GM12873 (cell line): ENCODE results near the gene ZMYM4.

Experiments
- CTCF ChIP-seq: IDR thresholded peaks from 2 replicates; pipeline ENCODE4 v1.5.1; 2012; ENCODE audit warnings: low read depth, mild to moderate bottlenecking, moderate library complexity, low read length, control low read depth; ENCODE audit not compliant: insufficient read depth; ENCODE audit errors: missing control alignments

Gene ZMYM4

GRCh38 chr1:35287807-35288640 is 19.5 kb downstream of the ZMYM4 start:
- no peak for TF ChIP-seq CTCF

GRCh38 chr1:35288761-35289160 is 20.3 kb downstream of the ZMYM4 start:
- TF ChIP-seq CTCF, result no peak

DNA sequence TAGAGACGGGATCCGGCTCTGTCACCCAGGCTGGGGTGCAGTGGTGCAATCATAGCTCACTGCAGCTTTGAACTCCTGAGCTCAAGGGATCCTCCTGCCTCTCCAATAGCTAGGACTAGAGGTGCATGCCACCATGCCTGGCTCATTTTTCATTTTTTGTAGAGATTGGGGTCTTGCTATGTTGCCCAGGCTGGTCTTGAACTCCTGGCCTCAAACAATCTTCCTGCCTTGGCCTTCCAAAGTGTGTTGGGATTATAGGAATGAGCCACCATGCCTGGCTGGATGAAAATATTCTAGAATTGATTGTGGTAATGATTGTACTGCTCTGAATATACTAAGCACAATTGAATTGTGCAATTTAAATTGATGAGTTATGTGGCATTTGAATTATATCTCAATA is 21.9 kb downstream of the ZMYM4 start:
- TF ChIP-seq CTCF, result no peak

DNA sequence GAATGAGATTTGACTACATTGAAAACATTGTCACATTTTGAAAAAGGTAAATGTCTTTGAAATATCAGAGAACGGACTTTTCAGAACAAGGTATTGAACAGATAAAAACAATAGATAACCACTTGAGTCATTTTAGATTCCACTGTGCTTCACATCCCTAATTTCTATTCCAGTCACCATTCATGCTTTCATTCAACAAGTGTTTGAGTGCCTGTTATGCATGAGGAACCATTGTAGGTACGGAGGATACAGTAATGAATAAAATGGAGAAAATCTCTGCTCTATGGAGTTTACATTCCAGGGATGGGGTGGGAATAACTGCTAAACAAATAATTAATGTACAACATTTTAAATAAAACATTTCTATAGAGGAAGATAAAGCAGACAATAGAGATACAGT is 26.3 kb downstream of the ZMYM4 start:
- TF ChIP-seq CTCF, result no peak

DNA sequence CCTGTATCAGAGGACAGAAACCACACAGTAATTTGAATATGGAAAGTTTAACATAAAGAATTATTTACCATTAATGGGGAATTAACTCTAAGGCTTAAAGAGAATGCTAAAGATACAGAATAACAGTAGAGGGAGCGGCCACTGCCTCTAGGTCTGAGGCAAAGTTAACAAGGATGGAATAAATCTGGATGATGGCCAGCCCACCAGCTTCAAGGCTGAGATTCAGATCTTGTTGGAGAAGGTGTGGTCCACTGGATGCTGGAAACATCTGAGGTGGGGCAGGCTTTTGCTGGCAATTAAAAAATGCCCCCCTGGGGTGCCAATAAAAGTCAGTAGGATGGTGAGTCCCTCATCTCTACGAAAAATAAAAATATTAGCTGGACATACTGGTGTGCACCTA is 29.4 kb downstream of the ZMYM4 start:
- no peak for TF ChIP-seq CTCF

DNA sequence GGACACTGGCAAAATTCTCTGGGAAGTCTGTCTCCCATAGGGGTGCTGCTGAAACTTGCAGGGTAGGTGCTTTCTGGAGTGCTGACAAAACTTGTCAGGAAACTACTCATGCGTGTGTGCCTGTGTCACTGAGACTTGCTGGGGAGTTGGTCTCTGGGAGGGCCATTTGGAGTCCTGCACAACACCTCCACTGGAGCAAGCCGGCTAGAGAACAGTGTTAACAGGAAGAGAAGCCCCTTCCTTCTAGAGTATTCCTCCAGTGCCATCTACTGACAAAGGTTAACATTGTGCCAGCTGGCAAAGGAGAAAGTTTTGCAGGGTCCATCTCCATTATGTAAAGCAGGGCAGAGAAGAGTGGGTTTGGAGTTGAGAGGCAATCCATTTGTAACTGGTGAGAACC is 30.0 kb downstream of the ZMYM4 start:
- TF ChIP-seq CTCF, result peak; percentile 69

DNA sequence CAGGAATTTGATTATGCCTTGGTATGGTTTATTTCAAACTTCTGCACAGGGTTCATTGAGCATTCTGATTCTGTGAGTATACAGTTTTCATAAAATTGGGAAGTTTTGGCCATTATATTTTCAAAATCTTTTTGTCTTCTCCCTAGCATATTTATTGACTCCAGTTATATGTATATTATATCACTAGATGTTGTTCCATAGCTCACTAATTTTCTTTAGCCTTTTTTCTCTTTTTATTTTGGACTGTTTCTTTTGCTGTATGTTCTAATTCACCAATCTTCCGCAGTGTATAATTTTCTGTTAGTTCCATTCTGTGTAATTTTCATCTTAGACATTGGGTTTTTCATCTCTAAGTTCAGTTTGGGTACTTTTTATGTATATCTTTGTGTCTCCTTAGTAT is 31.9 kb downstream of the ZMYM4 start:
- TF ChIP-seq CTCF, result no peak
